CD14-positive monocyte (primary cell): ENCODE measurements around the gene LRRC30. TPM values are rescaled to one million over a fixed set of nuclear protein-coding genes. Genes with fewer than 3 reads are reported as not detected.

ENCODE experiments used
- DNase-seq, 3 donors: peaks; one replicate each; pipeline ENCODE4 v3.0.0-alpha.2; 2011 to 2022
- H2AFZ ChIP-seq: 2 replicates; pipeline ENCODE4 v1.6.0; 2012; ENCODE audit warnings: mild to moderate bottlenecking, low read depth, low read length, inconsistent platforms; ENCODE audit not compliant: insufficient read depth, poor library complexity, severe bottlenecking
- H3K27ac ChIP-seq, 2 donors: 1 replicate in 1 of 2; 2 replicates in 1 of 2; pipeline ENCODE4 v1.5.1; 2012 to 2013; ENCODE audit warnings: low read length in 2 of 2, control low read depth in 1 of 2, inconsistent platforms in 1 of 2, low read depth in 1 of 2, mild to moderate bottlenecking in 1 of 2
- H3K27me3 ChIP-seq, 2 donors: one replicate each; pipeline versions ENCODE4 v1.6.0 to v1.6.1; 2011 to 2013; ENCODE audit warnings: low read length in 2 of 2; ENCODE audit not compliant: control insufficient read depth in 2 of 2, insufficient read depth in 2 of 2
- H3K36me3 ChIP-seq, 2 donors: replicated peaks in 1 of 2; 1 replicate in 1 of 2; 2 replicates in 1 of 2; pipeline versions ENCODE4 v1.5.1 to v1.6.1; 2012 to 2013; ENCODE audit warnings: low read length in 2 of 2, control low read depth in 1 of 2, inconsistent platforms in 1 of 2, mild to moderate bottlenecking in 1 of 2; ENCODE audit not compliant: insufficient read depth in 2 of 2, control insufficient read depth in 1 of 2
- H3K4me1 ChIP-seq, 2 donors: 1 replicate in 1 of 2; 2 replicates in 1 of 2; pipeline versions ENCODE4 v1.5.1 to v1.6.1; 2012 to 2013; ENCODE audit warnings: low read length in 2 of 2, control low read depth in 1 of 2, inconsistent platforms in 1 of 2, mild to moderate bottlenecking in 1 of 2, moderate library complexity in 1 of 2; ENCODE audit not compliant: insufficient read depth in 2 of 2, control insufficient read depth in 1 of 2
- H3K4me2 ChIP-seq: replicated peaks from 2 replicates; pipeline ENCODE3; 2012; ENCODE audit warnings: low read length, moderate library complexity, mild to moderate bottlenecking; ENCODE audit not compliant: poor library complexity, severe bottlenecking; ENCODE audit errors: extremely low read depth
- H3K4me3 ChIP-seq, 3 experiments: fragments of 200-600 bp in 1 of 3; sonication (generic) in 1 of 3; replicated peaks in 1 of 3; 1 replicate in 2 of 3; 2 replicates in 1 of 3; pipeline ENCODE4 v1.5.1; 2011 to 2013; ENCODE audit warnings: low read length in 3 of 3, mild to moderate bottlenecking in 3 of 3, control low read depth in 2 of 3, low read depth in 2 of 3, inconsistent platforms in 1 of 3, moderate library complexity in 1 of 3
- H3K79me2 ChIP-seq: 2 replicates; pipeline ENCODE4 v1.6.0; 2012; ENCODE audit warnings: mild to moderate bottlenecking, control low read depth, inconsistent platforms, low read length, moderate library complexity; ENCODE audit not compliant: insufficient read depth
- H3K9ac ChIP-seq: 2 replicates; pipeline ENCODE4 v1.6.0; 2017; ENCODE audit warnings: low read length, mild to moderate bottlenecking; ENCODE audit not compliant: insufficient read depth, poor library complexity, severe bottlenecking
- H3K9me3 ChIP-seq, 2 donors: replicated peaks in 1 of 2; 1 replicate in 1 of 2; 2 replicates in 1 of 2; pipeline versions ENCODE4 v1.5.1 to v1.6.1; 2012 to 2013; ENCODE audit warnings: low read length in 2 of 2, control low read depth in 1 of 2; ENCODE audit not compliant: control insufficient read depth in 1 of 2, insufficient read depth in 1 of 2
- H4K20me1 ChIP-seq: 2 replicates; pipeline ENCODE4 v1.6.0; 2012; ENCODE audit warnings: mild to moderate bottlenecking, low read length, control low read depth, moderate library complexity; ENCODE audit not compliant: insufficient read depth
- H3K27ac Mint-ChIP-seq, 7 donors: one replicate each; pipeline ENCODE4 v1.8.0; 2020; ENCODE audit warnings: mild to moderate bottlenecking in 7 of 7, mixed read lengths in 7 of 7, moderate library complexity in 6 of 7, inconsistent platforms in 2 of 7
- H3K27me3 Mint-ChIP-seq, 3 donors: one replicate each; pipeline ENCODE4 v1.8.0; 2021 to 2022; ENCODE audit warnings: low read depth in 3 of 3, mild to moderate bottlenecking in 3 of 3, mixed read lengths in 3 of 3, moderate library complexity in 3 of 3, inconsistent platforms in 1 of 3
- H3K36me3 Mint-ChIP-seq, 2 donors: one replicate each; pipeline ENCODE4 v1.8.0; 2020; ENCODE audit warnings: mixed read lengths in 2 of 2, inconsistent platforms in 1 of 2, mild to moderate bottlenecking in 1 of 2
- H3K4me1 Mint-ChIP-seq: one replicate; pipeline ENCODE4 v1.8.0; 2020; ENCODE audit warnings: mild to moderate bottlenecking, mixed read lengths
- H3K4me3 Mint-ChIP-seq, 2 donors: one replicate each; pipeline ENCODE4 v1.8.0; 2020; ENCODE audit warnings: mild to moderate bottlenecking in 2 of 2, mixed read lengths in 2 of 2, moderate library complexity in 1 of 2
- H3K9me3 Mint-ChIP-seq, 7 donors: one replicate each; pipeline ENCODE4 v1.8.0; 2020 to 2022; ENCODE audit warnings: mixed read lengths in 7 of 7, mild to moderate bottlenecking in 6 of 7, moderate library complexity in 6 of 7, inconsistent platforms in 2 of 7
- WGBS: methylation state at CpG from one replicate; pipeline ENCODE4 v1.1.5; 2013; ENCODE audit warnings: missing lambda C conversion rate; ENCODE audit not compliant: insufficient coverage; 5-methylcytosine and 5-hydroxymethylcytosine counted together
- intact Hi-C, 2 donors: fragments of 100-400 bp; cut with micrococcal nuclease; formaldehyde crosslinking; loops; one replicate each; pipeline versions ENCODE4 v1.15.0 to v1.15.1; 2023
- polyA plus RNA-seq, 3 donors: library from polyadenylated mRNA; depleted of rRNA in 1 of 3; unstranded in 2 of 3; stranded (reverse) in 1 of 3; fragments of 300-500 nt in 2 of 3; fragments of >200 nt in 1 of 3; fragmentation: Illumina TruSeq in 2 of 3; gene quantifications; 1 replicate in 2 of 3; 2 replicates in 1 of 3; pipeline ENCODE4 v1.2.3, GENCODE V29; 2012 to 2021
- TF ChIP-seq, protein P1 (sequence below): fragments of 200-600 bp; IDR thresholded peaks from one replicate; pipeline ENCODE4 v1.8.0; 2022; ENCODE audit warnings: antibody characterized with exemption, mild to moderate bottlenecking

The LRRC30 gene
- polyA plus RNA-seq, 3 donors: not detected

DNA sequence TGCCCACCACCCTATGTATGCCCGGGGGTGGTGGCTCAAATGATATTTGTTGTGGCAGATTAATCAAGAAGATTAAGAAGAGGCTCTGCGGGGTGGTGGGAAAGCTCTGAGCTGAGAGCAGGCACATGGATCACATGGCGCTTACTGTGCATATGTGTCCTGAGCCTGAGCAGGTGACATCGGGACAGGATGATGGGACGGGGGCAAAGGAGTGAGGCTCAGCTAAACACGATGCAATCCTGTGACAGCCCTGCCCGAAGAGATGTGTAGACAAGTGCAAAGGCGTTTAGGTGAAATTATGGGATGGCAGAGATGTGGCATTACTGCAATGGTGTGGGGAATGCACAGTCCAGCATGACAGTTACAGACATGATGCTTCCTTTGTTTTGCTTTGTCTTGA, 6.0 kb downstream of the LRRC30 start:
- Histone ChIP-seq H3K9ac (no peak overlapping the region), H3K27ac (no peak overlapping the region), H3K9me3 (no peaks in the 10 kb centered on the region), H3K79me2 (no peaks in the 10 kb centered on the region), H3K27me3 (no peaks in the 10 kb centered on the region), H3K4me3 (no peak overlapping the region), H3K4me2 (no peak overlapping the region), H3K36me3 (no peaks in the 10 kb centered on the region), H3K4me1 (no peaks in the 10 kb centered on the region), H2AFZ (no peak overlapping the region), H4K20me1 (no peaks in the 10 kb centered on the region)
- Mint-ChIP-seq H3K27me3 (peaks cover 0 to 10% (median 1%) of the 10 kb centered on the region in 3 donors), H3K36me3 (no peaks in the 10 kb centered on the region), H3K4me1 (no peaks in the 10 kb centered on the region), H3K9me3 (peaks cover 0 to 9% (median 2%) of the 10 kb centered on the region in 7 donors), H3K4me3 (no peak overlapping the region), H3K27ac (no peak overlapping the region)
- WGBS: 96% methylated on average over 7 of the region's 8 CpGs
- intact Hi-C loops: no loop called here
- TF ChIP-seq, protein P1, sequence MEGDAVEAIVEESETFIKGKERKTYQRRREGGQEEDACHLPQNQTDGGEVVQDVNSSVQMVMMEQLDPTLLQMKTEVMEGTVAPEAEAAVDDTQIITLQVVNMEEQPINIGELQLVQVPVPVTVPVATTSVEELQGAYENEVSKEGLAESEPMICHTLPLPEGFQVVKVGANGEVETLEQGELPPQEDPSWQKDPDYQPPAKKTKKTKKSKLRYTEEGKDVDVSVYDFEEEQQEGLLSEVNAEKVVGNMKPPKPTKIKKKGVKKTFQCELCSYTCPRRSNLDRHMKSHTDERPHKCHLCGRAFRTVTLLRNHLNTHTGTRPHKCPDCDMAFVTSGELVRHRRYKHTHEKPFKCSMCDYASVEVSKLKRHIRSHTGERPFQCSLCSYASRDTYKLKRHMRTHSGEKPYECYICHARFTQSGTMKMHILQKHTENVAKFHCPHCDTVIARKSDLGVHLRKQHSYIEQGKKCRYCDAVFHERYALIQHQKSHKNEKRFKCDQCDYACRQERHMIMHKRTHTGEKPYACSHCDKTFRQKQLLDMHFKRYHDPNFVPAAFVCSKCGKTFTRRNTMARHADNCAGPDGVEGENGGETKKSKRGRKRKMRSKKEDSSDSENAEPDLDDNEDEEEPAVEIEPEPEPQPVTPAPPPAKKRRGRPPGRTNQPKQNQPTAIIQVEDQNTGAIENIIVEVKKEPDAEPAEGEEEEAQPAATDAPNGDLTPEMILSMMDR: no peak
- DNase-seq: no peak

DNA sequence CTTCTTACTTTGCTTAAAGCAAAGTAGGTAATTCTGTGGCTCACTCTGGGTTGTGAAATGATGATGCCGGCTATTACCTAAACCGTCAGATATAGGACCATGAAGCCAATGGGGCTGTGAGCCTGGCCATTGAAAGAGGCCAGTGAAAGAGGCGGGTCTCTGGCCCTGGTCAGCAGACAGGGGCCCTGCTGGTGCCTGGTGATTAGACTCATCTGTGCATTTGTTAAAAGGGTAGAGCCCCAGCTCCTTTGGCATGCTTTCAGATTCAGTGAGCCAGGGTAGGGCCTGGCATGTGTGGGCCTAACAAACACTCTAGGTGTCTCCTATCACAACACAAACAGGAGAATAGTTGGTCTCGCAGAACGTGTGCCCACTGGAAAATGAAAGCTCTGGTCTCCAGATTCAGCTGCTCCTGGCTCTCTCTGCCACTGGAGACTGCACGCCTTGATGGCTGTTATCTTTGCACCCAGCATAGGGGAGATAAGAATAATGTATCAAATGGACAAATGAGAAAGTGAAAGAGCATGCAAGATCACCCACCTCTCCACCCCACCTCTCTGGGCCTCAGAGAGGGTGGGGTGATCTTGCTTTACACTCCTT, 6.9 kb downstream of the LRRC30 start:
- no peak overlapping the region for H3K4me3 Mint-ChIP-seq
- no peak overlapping the region for H3K27ac Mint-ChIP-seq
- Histone ChIP-seq H3K4me2 (no peak overlapping the region), H3K4me1 (no peaks in the 10 kb centered on the region), H3K27ac (no peak overlapping the region), H3K9ac (no peak overlapping the region), H3K79me2 (no peaks in the 10 kb centered on the region), H3K36me3 (no peaks in the 10 kb centered on the region), H3K9me3 (no peaks in the 10 kb centered on the region), H3K4me3 (no peak overlapping the region), H2AFZ (no peak overlapping the region), H3K27me3 (no peaks in the 10 kb centered on the region), H4K20me1 (no peaks in the 10 kb centered on the region)
- TF ChIP-seq, protein P1: no peak
- H3K36me3 Mint-ChIP-seq: no peaks in the 10 kb centered on the region
- WGBS: 89% methylated on average over 5 of the region's 6 CpGs
- no peaks in the 10 kb centered on the region for H3K4me1 Mint-ChIP-seq
- H3K9me3 Mint-ChIP-seq: peaks cover 0 to 11% (median 6%) of the 10 kb centered on the region in 7 donors
- intact Hi-C loops: no loop called here
- no peak for DNase-seq
- H3K27me3 Mint-ChIP-seq: peaks cover 0 to 10% (median 1%) of the 10 kb centered on the region in 3 donors
